BE2C (cell line): ENCODE data around the gene MOGAT2.
"Not testable (repeated sequence)": the region's sequence is repeated elsewhere in the genome, so short reads cannot be mapped to it uniquely, and the experiment has no call there.

Experiments
- DNase-seq: peaks from one replicate; pipeline ENCODE4 v3.0.0-alpha.2; 2020
- H3K27me3 ChIP-seq: fragments of 250-450 bp; sonication (Bioruptor Pico); 2 replicates; pipeline ENCODE4 v1.5.1; 2020; ENCODE audit warnings: mild to moderate bottlenecking
- H3K36me3 ChIP-seq: fragments of 250-450 bp; sonication (Bioruptor Pico); 2 replicates; pipeline ENCODE4 v1.5.1; 2020; ENCODE audit warnings: mild to moderate bottlenecking
- H3K4me1 ChIP-seq: fragments of 250-450 bp; sonication (Bioruptor Pico); 2 replicates; pipeline ENCODE4 v1.5.1; 2020
- H3K4me3 ChIP-seq: 2 replicates; pipeline ENCODE4 v1.5.1; 2011; ENCODE audit warnings: low read depth, low read length
- H3K9me3 ChIP-seq: fragments of 250-450 bp; sonication (Bioruptor Pico); 2 replicates; pipeline ENCODE4 v1.5.1; 2020
- TF ChIP-seq, protein P1 (sequence below): IDR thresholded peaks from 2 replicates; pipeline ENCODE4 v1.5.1; 2012; ENCODE audit warnings: mild to moderate bottlenecking, low read depth, low read length

The MOGAT2 gene

DNA sequence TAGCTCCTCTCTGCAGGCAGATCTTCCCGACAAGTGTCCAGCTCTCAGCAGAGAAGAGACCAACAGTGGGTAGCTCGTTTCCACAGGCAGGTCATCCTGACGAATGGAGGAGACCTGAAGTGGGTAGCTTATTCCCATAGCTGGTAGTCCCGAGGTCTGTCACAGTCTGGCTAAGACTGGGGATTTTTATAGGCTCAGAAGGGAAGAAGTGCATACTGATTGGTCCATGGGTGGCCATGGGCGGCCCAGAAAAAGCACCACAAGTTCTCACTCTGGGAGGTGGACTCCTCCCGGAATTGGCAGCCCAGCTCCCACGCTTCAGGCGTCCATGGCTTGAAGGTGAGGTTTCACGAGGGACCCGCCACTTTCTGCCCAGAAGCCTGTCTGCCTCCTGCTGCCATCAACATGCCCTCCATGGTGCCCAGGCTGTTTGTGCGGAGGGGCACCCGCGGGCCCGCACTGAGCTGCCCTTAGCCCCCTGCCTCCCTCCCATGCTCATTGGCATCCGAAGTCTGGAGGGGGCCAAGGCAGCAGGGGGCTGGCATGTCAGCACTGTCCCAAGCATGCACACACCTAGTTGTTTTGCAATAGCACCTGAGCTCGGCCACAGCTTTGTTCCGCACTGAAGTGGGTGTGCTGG lies 38.9 kb upstream of the MOGAT2 start:
- Histone ChIP-seq H3K27me3 (peaks cover 7% of the 10 kb centered on the region; the same call in 1 of the 2 replicates), H3K4me3 (no peak overlapping the region)
- TF ChIP-seq, protein P1, sequence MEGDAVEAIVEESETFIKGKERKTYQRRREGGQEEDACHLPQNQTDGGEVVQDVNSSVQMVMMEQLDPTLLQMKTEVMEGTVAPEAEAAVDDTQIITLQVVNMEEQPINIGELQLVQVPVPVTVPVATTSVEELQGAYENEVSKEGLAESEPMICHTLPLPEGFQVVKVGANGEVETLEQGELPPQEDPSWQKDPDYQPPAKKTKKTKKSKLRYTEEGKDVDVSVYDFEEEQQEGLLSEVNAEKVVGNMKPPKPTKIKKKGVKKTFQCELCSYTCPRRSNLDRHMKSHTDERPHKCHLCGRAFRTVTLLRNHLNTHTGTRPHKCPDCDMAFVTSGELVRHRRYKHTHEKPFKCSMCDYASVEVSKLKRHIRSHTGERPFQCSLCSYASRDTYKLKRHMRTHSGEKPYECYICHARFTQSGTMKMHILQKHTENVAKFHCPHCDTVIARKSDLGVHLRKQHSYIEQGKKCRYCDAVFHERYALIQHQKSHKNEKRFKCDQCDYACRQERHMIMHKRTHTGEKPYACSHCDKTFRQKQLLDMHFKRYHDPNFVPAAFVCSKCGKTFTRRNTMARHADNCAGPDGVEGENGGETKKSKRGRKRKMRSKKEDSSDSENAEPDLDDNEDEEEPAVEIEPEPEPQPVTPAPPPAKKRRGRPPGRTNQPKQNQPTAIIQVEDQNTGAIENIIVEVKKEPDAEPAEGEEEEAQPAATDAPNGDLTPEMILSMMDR: no peak

DNA sequence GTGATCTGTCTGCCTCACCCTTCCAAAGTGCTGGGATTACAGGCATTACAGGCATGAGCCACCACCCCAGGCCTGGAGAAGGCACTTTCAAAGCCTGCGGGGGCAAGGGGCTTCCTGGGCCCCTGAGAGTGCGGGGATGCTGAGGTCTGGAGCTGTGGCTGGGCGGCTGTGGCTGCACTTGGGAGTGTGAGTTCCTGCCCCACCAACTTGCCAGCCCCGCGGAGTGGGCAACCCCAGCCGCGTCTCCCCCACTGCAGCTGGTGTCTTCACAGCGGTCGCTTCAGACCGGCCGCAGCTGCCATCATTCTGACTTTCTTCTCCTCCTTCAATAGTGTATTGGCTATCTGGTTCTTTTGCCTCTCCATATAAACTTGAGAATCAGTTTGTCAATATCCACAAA lies 38.1 kb upstream of the MOGAT2 start:
- TF ChIP-seq, protein P1: no peak

More for the DNA sequence above, 38.9 kb upstream of the MOGAT2 start:
- Histone ChIP-seq H3K36me3 (no peaks in the 10 kb centered on the region), H3K4me1 (no peaks in the 10 kb centered on the region), H3K9me3 (no peaks in the 10 kb centered on the region)
- DNase-seq: no peak

DNA sequence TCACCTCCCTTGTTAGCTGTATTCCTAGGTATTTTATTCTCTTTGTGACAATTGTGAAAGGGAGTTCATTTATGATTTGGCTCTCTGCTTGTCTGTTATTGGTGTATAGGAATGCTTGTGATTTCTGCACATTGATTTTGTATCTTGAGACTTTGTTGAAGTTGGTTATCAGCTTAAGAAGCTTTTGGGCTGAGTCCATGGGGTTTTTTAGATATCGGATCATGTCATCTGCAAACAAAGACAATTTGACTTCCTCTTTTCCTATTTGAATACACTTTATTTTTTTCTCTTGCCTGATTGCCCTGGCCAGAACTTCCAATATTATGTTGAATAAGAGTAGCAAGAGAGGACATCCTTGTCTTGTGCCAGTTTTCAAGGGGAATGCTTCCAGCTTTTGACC lies 33.8 kb upstream of the MOGAT2 start:
- H3K4me3 ChIP-seq, H3K36me3 ChIP-seq, DNase-seq: not testable (repeated sequence)

More for the DNA sequence above, 38.1 kb upstream of the MOGAT2 start:
- Histone ChIP-seq H3K36me3 (no peaks in the 10 kb centered on the region), H3K4me1 (no peaks in the 10 kb centered on the region), H3K9me3 (no peaks in the 10 kb centered on the region), H3K4me3 (no peak overlapping the region), H3K27me3 (peaks cover 9% of the 10 kb centered on the region; the same call in 1 of the 2 replicates)
- DNase-seq: no peak

DNA sequence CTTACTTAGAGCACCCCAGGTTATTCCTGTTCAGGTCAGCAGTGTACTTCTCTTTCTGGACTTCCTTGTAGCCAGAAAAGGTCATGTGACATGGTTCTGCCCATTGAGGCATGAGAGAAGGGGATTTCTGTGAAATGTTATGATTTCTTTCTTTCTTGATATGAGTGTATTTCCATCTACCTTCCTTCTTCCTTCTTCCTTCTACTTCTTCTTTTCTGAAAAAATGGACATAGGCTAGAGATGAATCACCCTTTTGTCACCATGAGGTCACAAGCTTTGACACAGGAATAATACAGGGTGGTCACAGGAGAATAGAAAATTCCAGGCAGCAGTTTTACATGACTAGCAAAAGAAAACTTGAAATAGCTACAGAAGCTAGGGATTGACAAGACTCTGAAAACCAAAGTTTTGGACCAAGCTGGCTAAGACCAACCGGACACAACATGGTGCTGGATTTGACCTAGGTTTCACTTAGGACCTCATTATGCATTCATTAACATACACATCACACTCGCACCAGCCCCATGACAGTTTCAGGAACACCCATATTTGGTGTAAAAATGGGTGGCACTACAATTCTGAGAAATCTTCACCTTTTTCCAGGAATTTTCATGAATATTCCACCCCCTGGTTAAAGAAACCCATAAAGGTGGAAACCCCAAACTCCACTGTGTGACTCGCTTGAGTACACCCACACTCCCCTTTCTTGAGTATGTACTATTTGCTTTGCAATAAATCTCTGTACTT lies 27.6 kb upstream of the MOGAT2 start:
- no peaks in the 10 kb centered on the region for H3K27me3 ChIP-seq
- H3K9me3 ChIP-seq: no peaks in the 10 kb centered on the region; the same call in none of the 2 replicates
- no peak overlapping the region for H3K4me3 ChIP-seq
- H3K4me1 ChIP-seq: no peaks in the 10 kb centered on the region
- TF ChIP-seq, protein P1: no peak
- no peaks in the 10 kb centered on the region for H3K36me3 ChIP-seq
- DNase-seq: no peak

More for the DNA sequence above, 33.8 kb upstream of the MOGAT2 start:
- H3K9me3 ChIP-seq, H3K27me3 ChIP-seq, H3K4me1 ChIP-seq: not testable (repeated sequence)

DNA sequence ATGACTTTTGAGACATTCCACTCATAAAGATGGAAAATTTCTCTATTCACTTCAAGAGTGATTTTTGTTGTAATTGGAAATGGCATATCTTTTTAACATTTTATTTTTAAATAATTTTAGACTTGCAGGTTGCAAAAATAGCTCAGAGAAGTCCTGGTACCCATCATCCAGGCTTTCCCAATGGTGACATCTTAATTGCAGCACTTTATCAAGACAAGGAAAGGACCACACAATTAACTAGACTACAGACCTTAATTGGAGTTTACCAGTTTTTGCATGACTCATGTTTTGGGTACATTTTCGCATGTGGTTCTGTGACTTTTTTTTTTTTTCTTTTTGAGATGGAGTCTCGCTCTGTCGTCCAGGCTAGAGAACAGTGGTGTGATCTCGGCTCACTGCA lies 25.8 kb upstream of the MOGAT2 start:
- Histone ChIP-seq H3K4me3 (no peak overlapping the region), H3K27me3 (no peaks in the 10 kb centered on the region), H3K4me1 (no peaks in the 10 kb centered on the region), H3K36me3 (no peaks in the 10 kb centered on the region), H3K9me3 (no peaks in the 10 kb centered on the region)
- TF ChIP-seq, protein P1: no peak
- no peak for DNase-seq

DNA sequence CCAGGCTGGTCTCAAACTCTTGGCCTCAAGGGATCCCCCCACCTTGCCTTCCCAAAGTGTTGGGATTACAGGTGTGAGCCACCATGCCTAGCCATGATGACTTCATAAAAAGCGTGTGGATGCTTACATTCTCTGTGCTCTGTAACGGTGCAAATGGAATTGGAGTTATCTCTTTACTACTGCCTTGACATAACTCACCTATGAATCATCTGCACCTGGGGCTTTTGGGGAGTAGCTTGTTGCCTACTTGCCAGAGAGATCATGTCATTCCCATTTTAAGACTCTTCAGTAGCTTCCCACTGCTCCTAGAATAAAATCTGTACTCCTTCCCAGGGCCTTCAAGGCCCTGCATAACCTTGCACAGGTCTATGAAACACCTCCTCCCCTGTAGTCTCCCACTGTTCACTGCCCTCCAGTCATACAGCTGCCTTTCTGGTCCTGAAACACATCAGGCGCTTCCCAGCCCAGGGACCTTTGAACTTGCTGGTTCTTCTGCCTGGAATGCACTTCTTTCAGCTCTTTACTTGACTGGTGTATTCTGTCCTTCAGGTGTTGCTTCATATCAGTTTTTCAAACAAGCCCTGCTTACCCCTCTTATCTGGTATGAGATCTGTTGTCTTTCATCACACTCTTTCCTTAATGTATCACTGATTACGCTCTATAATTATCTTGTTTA lies 19.6 kb upstream of the MOGAT2 start:
- Histone ChIP-seq H3K36me3 (no peaks in the 10 kb centered on the region), H3K27me3 (no peaks in the 10 kb centered on the region), H3K4me3 (no peak overlapping the region), H3K4me1 (0 out of 2 replicates have a peak, but pooled peaks cover 2% of the 10 kb centered on the region), H3K9me3 (no peaks in the 10 kb centered on the region)
- TF ChIP-seq, protein P1: no peak
- DNase-seq: no peak
